D721Med (cell line): ENCODE results near the gene IQSEC2.

Source experiments
- DNase-seq: peaks from one replicate; pipeline ENCODE4 v3.0.0; 2011; ENCODE audit warnings: low spot score; ENCODE audit not compliant: insufficient read length
- FAIRE-seq: peaks from 2 replicates; lab custom pipeline; 2011; peaks lifted over from hg19 to GRCh38; lab: Jason Lieb, UNC
- CTCF ChIP-seq: IDR thresholded peaks from 2 replicates; pipeline ENCODE4 v1.5.1; 2012; ENCODE audit warnings: mild to moderate bottlenecking, control low read depth; ENCODE audit not compliant: insufficient read depth; ENCODE audit errors: missing control alignments

The IQSEC2 gene

GRCh38 chrX:53280331-53281320, 758 bp downstream of the IQSEC2 start:
- no peak for TF ChIP-seq CTCF
- FAIRE-seq (no peak), DNase-seq (no peak)

GRCh38 chrX:53279296-53280237, 1.8 kb downstream of the IQSEC2 start:
- no peak for TF ChIP-seq CTCF
- DNase-seq: no peak
- FAIRE-seq: no peak

- FAIRE-seq (no peak), DNase-seq (no peak)
- TF ChIP-seq CTCF: no peak
Observed at GRCh38 chrX:53272808-53273337, 8.5 kb downstream of the IQSEC2 start.

- DNase-seq (no peak), FAIRE-seq (no peak)
- no peak for TF ChIP-seq CTCF
Observed at GRCh38 chrX:53269536-53270107, 11.8 kb downstream of the IQSEC2 start.

GRCh38 chrX:53268173-53268572, 13.2 kb downstream of the IQSEC2 start:
- TF ChIP-seq CTCF: no peak
- FAIRE-seq (no peak), DNase-seq (no peak)

GRCh38 chrX:53266914-53267313, 14.5 kb downstream of the IQSEC2 start:
- TF ChIP-seq CTCF: no peak
- FAIRE-seq: no peak
- DNase-seq: no peak
